ENCODE measurements around the gene CCSER1. TPM values are rescaled to one million over a fixed set of nuclear protein-coding genes. Genes with fewer than 3 reads are reported as not detected.

The CCSER1 gene
- total RNA-seq, 1 donor from 2014 or later = not detected

DNA sequence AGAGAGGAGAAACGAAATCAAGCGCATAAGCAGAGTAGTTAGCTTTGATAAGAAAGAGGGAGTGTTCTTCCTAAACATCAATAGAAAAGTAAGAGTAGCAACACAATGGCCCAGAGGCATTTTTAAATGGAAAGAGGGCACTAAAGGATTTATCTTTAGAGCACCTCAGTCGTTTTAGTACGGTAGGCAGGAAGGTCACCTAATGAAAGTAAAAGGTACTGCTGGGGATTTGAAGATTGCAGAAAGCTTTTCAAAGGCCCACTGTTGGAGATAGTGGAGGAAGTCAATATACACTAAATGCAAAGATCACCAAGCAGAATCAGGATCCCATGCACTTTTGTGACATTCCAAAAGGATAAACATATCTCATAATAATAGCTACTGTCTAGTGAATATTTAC is 1508.9 kb downstream of the CCSER1 start:
- Mint-ChIP-seq H3K4me3 (ENCODE audit: unreplicated experiment) (no peak overlapping the region), H3K9me3 (ENCODE audit: low read depth) (peaks cover 3% of the 10 kb centered on the region), H3K36me3 (ENCODE audit: low read depth) (no peaks in the 10 kb centered on the region), H3K27me3 (ENCODE audit: low read depth) (peaks cover 3% of the 10 kb centered on the region), H3K4me1 (ENCODE audit: low read depth) (no peaks in the 10 kb centered on the region), H3K27ac (ENCODE audit: unreplicated experiment) (no peak overlapping the region)
- no peak for DNase-seq (ENCODE audit: low spot score)
- TF ChIP-seq, protein P1, sequence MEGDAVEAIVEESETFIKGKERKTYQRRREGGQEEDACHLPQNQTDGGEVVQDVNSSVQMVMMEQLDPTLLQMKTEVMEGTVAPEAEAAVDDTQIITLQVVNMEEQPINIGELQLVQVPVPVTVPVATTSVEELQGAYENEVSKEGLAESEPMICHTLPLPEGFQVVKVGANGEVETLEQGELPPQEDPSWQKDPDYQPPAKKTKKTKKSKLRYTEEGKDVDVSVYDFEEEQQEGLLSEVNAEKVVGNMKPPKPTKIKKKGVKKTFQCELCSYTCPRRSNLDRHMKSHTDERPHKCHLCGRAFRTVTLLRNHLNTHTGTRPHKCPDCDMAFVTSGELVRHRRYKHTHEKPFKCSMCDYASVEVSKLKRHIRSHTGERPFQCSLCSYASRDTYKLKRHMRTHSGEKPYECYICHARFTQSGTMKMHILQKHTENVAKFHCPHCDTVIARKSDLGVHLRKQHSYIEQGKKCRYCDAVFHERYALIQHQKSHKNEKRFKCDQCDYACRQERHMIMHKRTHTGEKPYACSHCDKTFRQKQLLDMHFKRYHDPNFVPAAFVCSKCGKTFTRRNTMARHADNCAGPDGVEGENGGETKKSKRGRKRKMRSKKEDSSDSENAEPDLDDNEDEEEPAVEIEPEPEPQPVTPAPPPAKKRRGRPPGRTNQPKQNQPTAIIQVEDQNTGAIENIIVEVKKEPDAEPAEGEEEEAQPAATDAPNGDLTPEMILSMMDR (IDR thresholded peaks at IDR 0.05) = no peak

Other genes starting within 250 kb of the CCSER1 start
- gene MMRN1, start 232.5 kb upstream of the CCSER1 start, total RNA-seq = not detected in 3 replicates